Measurements from ENCODE around the gene IGFBP1.
A peak's percentile ranks its signal among the peaks of the same experiment; 100 is the strongest.

IGFBP1 gene

DNA sequence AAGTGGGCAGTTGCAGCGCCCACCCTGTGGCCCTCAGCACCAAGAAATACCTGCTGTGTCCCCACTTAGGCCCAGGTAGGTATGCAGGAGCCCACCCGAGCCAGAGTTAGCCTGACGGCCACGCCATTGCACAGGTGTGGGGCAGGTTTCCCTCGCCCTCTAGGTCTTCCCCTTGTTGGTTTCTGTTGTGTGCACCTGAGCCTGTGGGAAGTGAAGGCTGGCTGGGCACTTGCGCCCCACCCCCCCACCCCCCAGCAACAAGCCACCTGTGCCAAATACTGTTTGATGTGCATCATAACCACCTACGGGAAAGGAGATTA lies 15.3 kb upstream of the IGFBP1 start, which contains the start of gene CCDC201:
TSS of gene CCDC201 (minus strand) at position 48 of the 320 bp plus-strand sequence. CDS start 75 bp downstream, outside the sequence.
- Mint-ChIP-seq H3K9me3 (no peaks in the 10 kb centered on the region), H3K4me3 (no peak within 1 kb of the TSS), H3K27ac (no peak within 1 kb of the TSS), H3K36me3 (no peaks in the 10 kb centered on the region), H3K4me1 (no peaks in the 10 kb centered on the region)
- ATAC-seq (no peak), DNase-seq (ENCODE audit: low spot score in 2 of 2) (no peak)

GRCh38 chr7:45873355-45873754 lies 14.9 kb upstream of the IGFBP1 start:
- no peak for ATAC-seq
- no peak overlapping the region for H3K4me3 Mint-ChIP-seq
- no peaks in the 10 kb centered on the region for H3K4me1 Mint-ChIP-seq
- DNase-seq (ENCODE audit: low spot score in 2 of 2), result no peak
- H3K9me3 Mint-ChIP-seq, result no peaks in the 10 kb centered on the region
- no peaks in the 10 kb centered on the region for H3K36me3 Mint-ChIP-seq
- no peak overlapping the region for H3K27ac Mint-ChIP-seq

DNA sequence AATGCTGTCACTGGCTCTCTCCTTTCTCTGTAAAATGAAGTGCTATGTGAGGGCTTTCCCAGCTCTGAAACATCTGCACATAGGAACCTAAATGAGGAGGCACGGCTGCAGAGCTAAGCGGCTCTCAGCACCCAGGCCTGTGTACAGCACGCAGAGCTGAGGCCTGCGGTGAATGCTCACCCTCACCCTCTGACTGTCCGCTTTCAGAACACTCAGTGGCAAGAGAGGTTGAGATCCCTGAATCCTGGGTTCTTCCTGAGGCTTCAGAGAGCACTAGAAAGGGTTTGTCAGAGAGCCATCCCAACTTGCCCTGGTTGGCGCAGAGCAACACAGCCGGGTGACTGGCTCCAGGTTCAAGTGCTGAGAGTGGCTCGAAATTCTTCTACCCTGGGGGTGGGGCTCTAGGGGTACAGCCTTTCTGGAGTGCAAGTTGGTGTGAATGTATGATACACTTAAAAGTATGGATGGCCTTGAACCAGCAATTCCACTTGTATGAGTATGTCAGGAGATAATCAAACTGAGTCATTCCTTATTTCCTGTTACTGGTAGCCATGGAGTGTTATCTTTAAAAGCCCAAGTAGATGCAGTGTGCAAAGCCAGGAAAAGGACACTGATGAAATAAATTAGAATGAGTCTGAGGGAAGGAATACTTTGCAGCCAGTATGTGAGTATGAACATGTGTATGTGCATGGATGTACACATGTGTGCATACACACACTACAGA lies 13.7 kb upstream of the IGFBP1 start:
- no peak for DNase-seq (ENCODE audit: low spot score in 2 of 2)
- peaks cover 3% of the 10 kb centered on the region for H3K9me3 Mint-ChIP-seq
- no peak overlapping the region for H3K4me3 Mint-ChIP-seq
- no peak for ATAC-seq
- H3K36me3 Mint-ChIP-seq, result no peaks in the 10 kb centered on the region
- H3K27ac Mint-ChIP-seq, result no peak overlapping the region
- H3K4me1 Mint-ChIP-seq, result no peaks in the 10 kb centered on the region

DNA sequence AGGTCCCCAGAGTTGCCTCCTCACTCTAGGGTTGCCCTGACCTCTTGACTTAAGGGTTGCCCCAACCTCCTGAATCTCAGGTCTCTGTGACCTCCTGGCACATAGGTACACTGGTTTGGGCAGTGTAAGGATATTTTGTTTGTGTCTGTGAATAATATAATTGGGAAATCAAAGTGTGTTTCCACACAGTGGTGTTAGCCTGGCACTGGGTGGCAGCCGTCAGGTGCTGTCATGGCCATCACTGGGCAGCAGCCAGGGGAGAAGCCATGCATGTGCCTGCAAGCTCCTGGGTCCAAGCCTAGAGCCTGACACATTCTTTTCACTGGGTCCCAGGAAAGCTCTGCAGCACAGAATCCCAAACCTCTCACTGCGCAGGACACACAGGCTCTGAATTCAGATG lies 11.8 kb upstream of the IGFBP1 start:
- H3K4me3 Mint-ChIP-seq, result no peak overlapping the region
- H3K36me3 Mint-ChIP-seq, result no peaks in the 10 kb centered on the region
- DNase-seq (ENCODE audit: low spot score in 2 of 2) (peak in 1 of 2 donors; percentile 25), ATAC-seq (no peak)
- peaks cover 3% of the 10 kb centered on the region for H3K9me3 Mint-ChIP-seq
- H3K27ac Mint-ChIP-seq, result no peak overlapping the region
- H3K4me1 Mint-ChIP-seq, result no peaks in the 10 kb centered on the region

DNA sequence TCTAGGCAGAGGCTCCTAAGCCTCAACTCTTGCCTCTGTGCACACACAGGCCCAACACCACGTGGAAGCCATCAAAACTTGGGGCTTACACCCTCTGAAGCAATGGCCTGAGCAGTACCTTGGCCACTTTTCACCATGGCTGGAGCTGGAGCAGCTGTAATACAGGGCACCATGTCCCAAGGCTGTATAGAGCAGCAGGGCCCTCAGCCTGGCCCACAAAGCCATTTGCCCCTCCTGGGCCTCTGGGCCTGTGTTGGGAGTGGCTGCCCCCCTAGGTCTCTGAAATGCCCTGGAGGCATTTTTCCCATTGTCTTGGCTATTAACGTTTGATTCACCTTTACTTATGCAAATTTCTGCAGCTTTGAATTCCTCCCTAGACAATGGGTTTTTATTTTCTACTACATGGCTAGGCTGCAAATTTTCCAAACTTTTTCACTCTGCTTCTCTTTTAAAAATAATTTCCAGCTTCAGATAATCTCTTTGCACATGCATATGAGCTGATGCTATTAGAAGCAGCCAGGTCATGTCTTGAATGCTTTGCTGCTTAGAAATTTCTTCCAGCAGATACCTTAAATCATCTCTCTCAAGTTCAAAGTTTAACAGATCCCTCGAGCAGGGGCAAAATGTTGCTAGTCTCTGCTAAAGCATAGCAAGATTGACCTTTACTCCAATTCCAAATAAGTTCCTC lies 9.7 kb upstream of the IGFBP1 start:
- no peaks in the 10 kb centered on the region for H3K4me1 Mint-ChIP-seq
- DNase-seq (ENCODE audit: low spot score in 2 of 2) (peak in 1 of 2 donors; percentile 1), ATAC-seq (no peak)
- no peak overlapping the region for H3K4me3 Mint-ChIP-seq
- peaks cover 3% of the 10 kb centered on the region for H3K9me3 Mint-ChIP-seq
- no peak overlapping the region for H3K27ac Mint-ChIP-seq
- no peaks in the 10 kb centered on the region for H3K36me3 Mint-ChIP-seq

GRCh38 chr7:45880433-45880860 lies 7.8 kb upstream of the IGFBP1 start:
- no peaks in the 10 kb centered on the region for H3K4me1 Mint-ChIP-seq
- no peak overlapping the region for H3K27ac Mint-ChIP-seq
- ATAC-seq, result no peak
- peaks cover 3% of the 10 kb centered on the region for H3K9me3 Mint-ChIP-seq
- H3K4me3 Mint-ChIP-seq, result no peak overlapping the region
- no peaks in the 10 kb centered on the region for H3K36me3 Mint-ChIP-seq
- peak in 1 of 2 donors; percentile 26 for DNase-seq (ENCODE audit: low spot score in 2 of 2)

GRCh38 chr7:45881280-45881758 lies 7.0 kb upstream of the IGFBP1 start:
- Mint-ChIP-seq H3K4me1 (no peaks in the 10 kb centered on the region), H3K36me3 (no peaks in the 10 kb centered on the region), H3K27ac (no peak overlapping the region), H3K9me3 (peaks cover 3% of the 10 kb centered on the region), H3K4me3 (no peak overlapping the region)
- no peak for ATAC-seq
- DNase-seq (ENCODE audit: low spot score in 2 of 2), result peak in 1 of 2 donors; percentile 23

GRCh38 chr7:45881759-45882464 lies 6.4 kb upstream of the IGFBP1 start:
- no peak overlapping the region for H3K27ac Mint-ChIP-seq
- DNase-seq (ENCODE audit: low spot score in 2 of 2) (peak in 1 of 2 donors; percentile 20), ATAC-seq (no peak)
- no peaks in the 10 kb centered on the region for H3K36me3 Mint-ChIP-seq
- no peak overlapping the region for H3K4me3 Mint-ChIP-seq
- H3K9me3 Mint-ChIP-seq, result peaks cover 3% of the 10 kb centered on the region
- no peaks in the 10 kb centered on the region for H3K4me1 Mint-ChIP-seq

DNA sequence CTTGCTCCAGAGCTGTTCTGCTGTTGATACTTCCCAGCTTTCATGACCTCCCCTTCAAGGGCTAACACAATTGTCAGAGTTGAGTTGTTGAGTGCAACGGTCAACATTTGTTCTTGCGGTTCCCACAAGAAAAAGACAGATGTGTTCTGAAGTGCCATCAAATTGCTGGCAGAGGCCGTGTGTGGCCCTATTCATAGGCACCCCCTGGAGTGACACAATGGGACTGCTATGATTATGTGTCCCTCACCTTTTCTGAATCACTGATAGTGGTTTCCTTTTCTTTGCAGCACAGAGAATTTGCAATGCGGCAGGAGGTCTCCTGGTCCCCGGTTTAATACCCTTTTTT lies 5.8 kb upstream of the IGFBP1 start:
- Mint-ChIP-seq H3K27ac (no peak overlapping the region), H3K9me3 (peaks cover 3% of the 10 kb centered on the region), H3K4me1 (no peaks in the 10 kb centered on the region), H3K4me3 (no peak overlapping the region), H3K36me3 (no peaks in the 10 kb centered on the region)
- DNase-seq (ENCODE audit: low spot score in 2 of 2), result no peak
- no peak for ATAC-seq

DNA sequence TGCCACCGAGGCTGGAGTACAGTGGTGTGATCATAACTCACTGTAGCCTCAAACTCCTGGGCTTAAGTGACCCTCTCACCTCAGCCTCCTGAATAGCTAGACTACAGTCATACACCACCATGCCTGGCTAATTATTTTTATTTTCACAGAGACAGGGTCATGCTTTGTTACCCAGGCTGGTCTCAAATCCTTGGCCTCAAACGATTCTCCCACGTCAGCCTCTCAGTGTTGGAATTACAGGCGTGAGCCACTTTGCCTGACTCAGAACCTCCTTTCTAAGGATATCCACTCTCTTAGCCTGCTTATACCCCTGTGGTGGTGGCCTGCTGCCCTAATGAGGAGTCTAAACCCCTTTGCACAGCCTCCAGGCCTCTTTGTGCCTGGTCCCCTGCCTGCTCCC lies 4.2 kb upstream of the IGFBP1 start:
- Mint-ChIP-seq H3K4me1 (no peaks in the 10 kb centered on the region), H3K4me3 (no peak overlapping the region), H3K9me3 (peaks cover 1% of the 10 kb centered on the region), H3K27ac (no peak overlapping the region), H3K36me3 (no peaks in the 10 kb centered on the region)
- DNase-seq (ENCODE audit: low spot score in 2 of 2) (peak in 1 of 2 donors; percentile 29), ATAC-seq (no peak)

GRCh38 chr7:45885264-45885882 lies 2.9 kb upstream of the IGFBP1 start:
- H3K9me3 Mint-ChIP-seq, result no peaks in the 10 kb centered on the region
- DNase-seq (ENCODE audit: low spot score in 2 of 2) (no peak), ATAC-seq (no peak)
- H3K36me3 Mint-ChIP-seq, result no peaks in the 10 kb centered on the region
- H3K4me1 Mint-ChIP-seq, result no peaks in the 10 kb centered on the region
- no peak overlapping the region for H3K4me3 Mint-ChIP-seq
- no peak overlapping the region for H3K27ac Mint-ChIP-seq

GRCh38 chr7:45886931-45887667 lies 1.2 kb upstream of the IGFBP1 start:
- ATAC-seq, result no peak
- no peaks in the 10 kb centered on the region for H3K4me1 Mint-ChIP-seq
- no peaks in the 10 kb centered on the region for H3K36me3 Mint-ChIP-seq
- H3K9me3 Mint-ChIP-seq, result no peaks in the 10 kb centered on the region
- no peak for DNase-seq (ENCODE audit: low spot score in 2 of 2)
- no peak overlapping the region for H3K4me3 Mint-ChIP-seq
- no peak overlapping the region for H3K27ac Mint-ChIP-seq

GRCh38 chr7:45888993-45889366 lies 692 bp downstream of the IGFBP1 start:
- H3K36me3 Mint-ChIP-seq, result no peaks in the 10 kb centered on the region
- ATAC-seq, result no peak

DNA sequence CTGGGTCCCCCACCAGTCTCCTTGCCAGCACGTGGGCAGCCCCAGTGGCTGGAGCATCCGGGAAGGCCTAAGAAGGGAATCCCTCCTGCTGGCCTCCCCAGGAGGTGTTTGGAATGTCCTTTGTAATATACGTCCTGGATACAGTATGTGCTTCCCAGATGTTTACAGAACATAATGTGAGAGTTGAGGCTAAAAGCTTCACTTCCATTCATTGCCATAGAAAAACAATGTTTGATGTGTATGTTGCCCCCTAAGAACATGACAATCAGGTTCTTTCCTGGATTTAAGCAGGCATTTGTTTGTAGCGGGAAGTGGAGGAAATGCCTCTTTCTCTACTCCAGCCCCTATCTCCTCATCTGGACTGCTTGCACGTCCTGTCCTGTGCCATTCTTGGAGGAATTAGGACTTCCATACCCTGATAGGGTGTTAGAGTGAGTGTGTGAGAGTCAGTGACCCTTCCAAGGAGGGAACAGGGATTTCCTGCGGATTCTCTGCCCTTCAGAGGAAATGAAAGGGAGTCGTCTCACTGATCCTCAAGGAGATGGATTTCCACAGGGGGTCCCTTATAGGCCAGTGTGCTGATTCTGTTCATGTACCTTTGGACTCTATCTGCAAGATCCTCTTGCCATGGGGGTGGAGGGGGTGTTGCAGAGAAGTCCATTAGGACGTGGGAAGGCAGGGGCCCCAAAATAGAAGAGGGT lies 1.2 kb downstream of the IGFBP1 start:
- no peak for DNase-seq (ENCODE audit: low spot score in 2 of 2)
- ATAC-seq, result no peak
- Mint-ChIP-seq H3K27ac (no peak overlapping the region), H3K36me3 (no peaks in the 10 kb centered on the region), H3K4me3 (no peak overlapping the region), H3K4me1 (no peaks in the 10 kb centered on the region), H3K9me3 (no peaks in the 10 kb centered on the region)

More at GRCh38 chr7:45888993-45889366, 692 bp downstream of the IGFBP1 start:
- Mint-ChIP-seq H3K4me1 (no peaks in the 10 kb centered on the region), H3K9me3 (no peaks in the 10 kb centered on the region), H3K27ac (no peak overlapping the region), H3K4me3 (no peak overlapping the region)
- DNase-seq (ENCODE audit: low spot score in 2 of 2), result no peak
